ENCODE measurements around the gene RNF17. TPM values are rescaled to one million over a fixed set of nuclear protein-coding genes. Genes with fewer than 3 reads are reported as not detected.

RNF17 gene, protein sequence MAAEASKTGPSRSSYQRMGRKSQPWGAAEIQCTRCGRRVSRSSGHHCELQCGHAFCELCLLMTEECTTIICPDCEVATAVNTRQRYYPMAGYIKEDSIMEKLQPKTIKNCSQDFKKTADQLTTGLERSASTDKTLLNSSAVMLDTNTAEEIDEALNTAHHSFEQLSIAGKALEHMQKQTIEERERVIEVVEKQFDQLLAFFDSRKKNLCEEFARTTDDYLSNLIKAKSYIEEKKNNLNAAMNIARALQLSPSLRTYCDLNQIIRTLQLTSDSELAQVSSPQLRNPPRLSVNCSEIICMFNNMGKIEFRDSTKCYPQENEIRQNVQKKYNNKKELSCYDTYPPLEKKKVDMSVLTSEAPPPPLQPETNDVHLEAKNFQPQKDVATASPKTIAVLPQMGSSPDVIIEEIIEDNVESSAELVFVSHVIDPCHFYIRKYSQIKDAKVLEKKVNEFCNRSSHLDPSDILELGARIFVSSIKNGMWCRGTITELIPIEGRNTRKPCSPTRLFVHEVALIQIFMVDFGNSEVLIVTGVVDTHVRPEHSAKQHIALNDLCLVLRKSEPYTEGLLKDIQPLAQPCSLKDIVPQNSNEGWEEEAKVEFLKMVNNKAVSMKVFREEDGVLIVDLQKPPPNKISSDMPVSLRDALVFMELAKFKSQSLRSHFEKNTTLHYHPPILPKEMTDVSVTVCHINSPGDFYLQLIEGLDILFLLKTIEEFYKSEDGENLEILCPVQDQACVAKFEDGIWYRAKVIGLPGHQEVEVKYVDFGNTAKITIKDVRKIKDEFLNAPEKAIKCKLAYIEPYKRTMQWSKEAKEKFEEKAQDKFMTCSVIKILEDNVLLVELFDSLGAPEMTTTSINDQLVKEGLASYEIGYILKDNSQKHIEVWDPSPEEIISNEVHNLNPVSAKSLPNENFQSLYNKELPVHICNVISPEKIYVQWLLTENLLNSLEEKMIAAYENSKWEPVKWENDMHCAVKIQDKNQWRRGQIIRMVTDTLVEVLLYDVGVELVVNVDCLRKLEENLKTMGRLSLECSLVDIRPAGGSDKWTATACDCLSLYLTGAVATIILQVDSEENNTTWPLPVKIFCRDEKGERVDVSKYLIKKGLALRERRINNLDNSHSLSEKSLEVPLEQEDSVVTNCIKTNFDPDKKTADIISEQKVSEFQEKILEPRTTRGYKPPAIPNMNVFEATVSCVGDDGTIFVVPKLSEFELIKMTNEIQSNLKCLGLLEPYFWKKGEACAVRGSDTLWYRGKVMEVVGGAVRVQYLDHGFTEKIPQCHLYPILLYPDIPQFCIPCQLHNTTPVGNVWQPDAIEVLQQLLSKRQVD (N-terminal part only)
- total RNA-seq (2022) = 0.14 TPM in 2 replicates
- Bru-seq, nascent RNA = percentile 8 among the genes with signal in this experiment
- percentile 6 among the genes with signal in this experiment for BruChase-seq, experiment 1, labeled RNA remaining after a 2-hour chase
- percentile 3 among the genes with signal in this experiment for BruChase-seq, experiment 2, labeled RNA remaining after a 6-hour chase
- long read RNA-seq = 0 reads

DNA sequence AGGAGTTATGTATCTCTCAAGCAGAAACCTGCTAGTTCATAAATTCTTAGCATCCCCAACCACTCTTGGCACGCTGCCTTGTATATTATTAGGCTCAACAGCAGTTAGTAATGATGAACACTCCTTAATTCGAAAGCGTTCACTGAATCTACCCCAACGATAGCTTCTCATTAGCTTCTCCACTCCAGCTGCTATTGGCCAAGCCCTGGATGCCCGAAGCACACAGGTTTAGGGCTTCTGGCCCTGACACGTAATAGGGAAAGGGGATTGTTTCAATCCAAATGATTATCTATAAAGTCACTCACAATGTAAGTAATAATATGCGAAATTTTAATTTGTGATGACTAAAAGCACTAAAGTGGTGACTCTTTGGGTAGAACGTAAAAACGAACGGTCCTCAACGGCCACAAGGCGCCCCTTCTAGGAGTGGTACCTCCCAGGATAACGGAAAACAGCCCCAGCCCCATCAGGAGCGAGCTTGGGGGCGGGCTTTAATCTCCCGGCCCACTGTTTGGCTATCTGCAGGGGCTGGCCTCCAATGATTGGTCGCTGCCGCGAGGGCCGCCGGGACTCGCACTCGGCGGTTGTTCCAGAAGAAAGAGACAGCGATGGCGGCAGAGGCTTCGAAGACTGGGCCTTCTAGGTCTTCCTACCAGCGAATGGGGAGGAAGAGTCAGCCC lies at the start of gene RNF17:
Gene RNF17, plus strand, starts transcription at position 574 of the 680 bp plus-strand sequence. Its CDS starts 35 bp downstream, at position 609.
- Histone ChIP-seq H3K27me3 (replicated peaks; ENCODE audit: control insufficient read depth, insufficient read depth, low read length) (no peaks in the 10 kb centered on the region), H3K4me3 (ENCODE audit: low read depth, low read length) (no peak within 1 kb of the TSS), H3K9me3 (no peaks in the 10 kb centered on the region), H3K36me3 (ENCODE audit: control insufficient read depth, insufficient read depth, low read length) (no peaks in the 10 kb centered on the region), H3K4me1 (no peaks in the 10 kb centered on the region)
- ChIA-PET POLR2A (no interaction called here), CTCF (no interaction called here)
- peaks cover 5% of the 10 kb centered on the region for H3K27me3 Mint-ChIP-seq (ENCODE audit: insufficient read depth, unreplicated experiment)
- intact Hi-C loops (cut with micrococcal nuclease; ENCODE audit: unreplicated experiment) = loop anchor here (5.0 kb wide), 1 partner anchor 71 kb away; no protein-coding TSS in a partner anchor
- no peaks in the 10 kb centered on the region for H3K36me3 Mint-ChIP-seq (ENCODE audit: insufficient read depth, unreplicated experiment)
- no peak for TF ChIP-seq CTCF (IDR thresholded peaks at IDR 0.05; ENCODE audit: insufficient read depth in 1 of 2, low read depth in 1 of 2, low read length in 1 of 2, severe bottlenecking in 1 of 2, unreplicated experiment in 1 of 2)
- DNase-seq = no peak
- H3K9me3 Mint-ChIP-seq (ENCODE audit: unreplicated experiment) = no peaks in the 10 kb centered on the region
- no TSS peak for BruUV-seq (replicated peaks)
- peak within 1 kb of the TSS; percentile 6 for H3K4me3 Mint-ChIP-seq (ENCODE audit: unreplicated experiment)
- no peak within 1 kb of the TSS for H3K27ac Mint-ChIP-seq (ENCODE audit: unreplicated experiment)
- H3K4me1 Mint-ChIP-seq (ENCODE audit: low read depth, unreplicated experiment) = peaks cover 8% of the 10 kb centered on the region

- Histone ChIP-seq H3K27me3 (replicated peaks; ENCODE audit: control insufficient read depth, insufficient read depth, low read length) (no peaks in the 10 kb centered on the region), H3K9me3 (no peaks in the 10 kb centered on the region), H3K4me1 (peaks cover 25% of the 10 kb centered on the region), H3K36me3 (ENCODE audit: control insufficient read depth, insufficient read depth, low read length) (no peaks in the 10 kb centered on the region), H3K4me3 (ENCODE audit: low read depth, low read length) (no peak overlapping the region)
- Mint-ChIP-seq H3K36me3 (ENCODE audit: insufficient read depth, unreplicated experiment) (no peaks in the 10 kb centered on the region), H3K27me3 (ENCODE audit: insufficient read depth, unreplicated experiment) (peaks cover 4% of the 10 kb centered on the region), H3K27ac (ENCODE audit: unreplicated experiment) (no peak overlapping the region), H3K4me3 (ENCODE audit: unreplicated experiment) (peak overlapping the region; percentile 29), H3K9me3 (ENCODE audit: unreplicated experiment) (no peaks in the 10 kb centered on the region), H3K4me1 (ENCODE audit: low read depth, unreplicated experiment) (peaks cover 19% of the 10 kb centered on the region)
- BruUV-seq (replicated peaks) = no TSS peak
- intact Hi-C loops (cut with micrococcal nuclease; ENCODE audit: unreplicated experiment) = no loop called here
- TF ChIP-seq CTCF (IDR thresholded peaks at IDR 0.05; ENCODE audit: insufficient read depth in 1 of 2, low read depth in 1 of 2, low read length in 1 of 2, severe bottlenecking in 1 of 2, unreplicated experiment in 1 of 2) = no peak
- ChIA-PET CTCF (no interaction called here), POLR2A (no interaction called here)
- peak in 1 of 2 experiments; percentile 29 for DNase-seq
Measured at GRCh38 chr13:24716011-24716410, 48.0 kb upstream of the RNF17 start.

Measured in Caco-2 (cell line).